ENCODE results near the gene TLK2. TPM values are rescaled to one million over a fixed set of nuclear protein-coding genes. Genes with fewer than 3 reads are reported as not detected.
"Not testable (repeated sequence)": the region's sequence is repeated elsewhere in the genome, so short reads cannot be mapped to it uniquely, and the experiment has no call there.

Gene TLK2
- total RNA-seq, 1 experiment from 2014 or later: 42.9 TPM

DNA sequence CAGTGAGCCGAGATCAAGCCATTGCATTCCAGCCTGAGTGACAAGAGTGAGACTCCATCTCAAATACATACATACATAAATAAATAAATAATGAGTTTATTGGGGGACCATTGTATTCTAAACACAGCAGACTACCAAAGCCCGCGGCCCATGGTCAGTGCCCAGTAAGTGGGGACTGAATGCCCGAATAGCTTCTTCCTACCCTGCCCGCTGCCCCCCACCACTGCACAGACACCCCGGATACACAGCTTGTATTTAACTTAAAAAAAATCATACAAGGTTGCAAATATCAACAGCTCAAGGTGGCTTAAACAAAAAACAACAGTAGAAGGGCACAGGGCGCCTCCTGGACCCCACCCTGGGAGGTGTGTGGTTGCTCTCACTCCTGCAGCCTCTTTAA is 22.6 kb upstream of the TLK2 start:
- Mint-ChIP-seq H3K4me3 (no peak overlapping the region), H3K4me1 (no peaks in the 10 kb centered on the region; the same call in 1 of the 2 replicates), H3K36me3 (peaks cover 2% of the 10 kb centered on the region; the same call in 1 of the 2 replicates), H3K9me3 (no peaks in the 10 kb centered on the region), H3K27me3 (ENCODE audit: low read depth) (no peaks in the 10 kb centered on the region), H3K27ac (no peak overlapping the region)
- ATAC-seq: no peak
- POLR2A ChIA-PET: interaction anchor here (0.6 kb wide), 1 partner anchor 90 kb away, joined by 3 read pairs; no protein-coding TSS in a partner anchor
- CTCF ChIA-PET: no interaction called here
- DNase-seq (ENCODE audit: low spot score): no peak
- TF ChIP-seq NR2C2 (CRISPR knock-in tag; IDR thresholded peaks at IDR 0.05) (no peak), JAZF1 (CRISPR knock-in tag; IDR thresholded peaks at IDR 0.05) (no peak), EMX1 (CRISPR knock-in tag; IDR thresholded peaks at IDR 0.05) (no peak), FOXP1 (CRISPR knock-in tag; IDR thresholded peaks at IDR 0.05; ENCODE audit: borderline replicate concordance) (no peak), CBFB (CRISPR knock-in tag; IDR thresholded peaks at IDR 0.05; ENCODE audit: low read depth) (no peak), NFYB (CRISPR knock-in tag; conservative IDR thresholded peaks at IDR 0.05; ENCODE audit: low read depth) (no peak), ZNF232 (CRISPR knock-in tag; IDR thresholded peaks at IDR 0.05) (no peak)
- TF ChIP-seq, protein P1, sequence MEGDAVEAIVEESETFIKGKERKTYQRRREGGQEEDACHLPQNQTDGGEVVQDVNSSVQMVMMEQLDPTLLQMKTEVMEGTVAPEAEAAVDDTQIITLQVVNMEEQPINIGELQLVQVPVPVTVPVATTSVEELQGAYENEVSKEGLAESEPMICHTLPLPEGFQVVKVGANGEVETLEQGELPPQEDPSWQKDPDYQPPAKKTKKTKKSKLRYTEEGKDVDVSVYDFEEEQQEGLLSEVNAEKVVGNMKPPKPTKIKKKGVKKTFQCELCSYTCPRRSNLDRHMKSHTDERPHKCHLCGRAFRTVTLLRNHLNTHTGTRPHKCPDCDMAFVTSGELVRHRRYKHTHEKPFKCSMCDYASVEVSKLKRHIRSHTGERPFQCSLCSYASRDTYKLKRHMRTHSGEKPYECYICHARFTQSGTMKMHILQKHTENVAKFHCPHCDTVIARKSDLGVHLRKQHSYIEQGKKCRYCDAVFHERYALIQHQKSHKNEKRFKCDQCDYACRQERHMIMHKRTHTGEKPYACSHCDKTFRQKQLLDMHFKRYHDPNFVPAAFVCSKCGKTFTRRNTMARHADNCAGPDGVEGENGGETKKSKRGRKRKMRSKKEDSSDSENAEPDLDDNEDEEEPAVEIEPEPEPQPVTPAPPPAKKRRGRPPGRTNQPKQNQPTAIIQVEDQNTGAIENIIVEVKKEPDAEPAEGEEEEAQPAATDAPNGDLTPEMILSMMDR (IDR thresholded peaks at IDR 0.05): no peak
- TF ChIP-seq, protein P2, sequence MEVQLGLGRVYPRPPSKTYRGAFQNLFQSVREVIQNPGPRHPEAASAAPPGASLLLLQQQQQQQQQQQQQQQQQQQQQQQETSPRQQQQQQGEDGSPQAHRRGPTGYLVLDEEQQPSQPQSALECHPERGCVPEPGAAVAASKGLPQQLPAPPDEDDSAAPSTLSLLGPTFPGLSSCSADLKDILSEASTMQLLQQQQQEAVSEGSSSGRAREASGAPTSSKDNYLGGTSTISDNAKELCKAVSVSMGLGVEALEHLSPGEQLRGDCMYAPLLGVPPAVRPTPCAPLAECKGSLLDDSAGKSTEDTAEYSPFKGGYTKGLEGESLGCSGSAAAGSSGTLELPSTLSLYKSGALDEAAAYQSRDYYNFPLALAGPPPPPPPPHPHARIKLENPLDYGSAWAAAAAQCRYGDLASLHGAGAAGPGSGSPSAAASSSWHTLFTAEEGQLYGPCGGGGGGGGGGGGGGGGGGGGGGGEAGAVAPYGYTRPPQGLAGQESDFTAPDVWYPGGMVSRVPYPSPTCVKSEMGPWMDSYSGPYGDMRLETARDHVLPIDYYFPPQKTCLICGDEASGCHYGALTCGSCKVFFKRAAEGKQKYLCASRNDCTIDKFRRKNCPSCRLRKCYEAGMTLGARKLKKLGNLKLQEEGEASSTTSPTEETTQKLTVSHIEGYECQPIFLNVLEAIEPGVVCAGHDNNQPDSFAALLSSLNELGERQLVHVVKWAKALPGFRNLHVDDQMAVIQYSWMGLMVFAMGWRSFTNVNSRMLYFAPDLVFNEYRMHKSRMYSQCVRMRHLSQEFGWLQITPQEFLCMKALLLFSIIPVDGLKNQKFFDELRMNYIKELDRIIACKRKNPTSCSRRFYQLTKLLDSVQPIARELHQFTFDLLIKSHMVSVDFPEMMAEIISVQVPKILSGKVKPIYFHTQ (CRISPR knock-in tag; IDR thresholded peaks at IDR 0.05): no peak
- TF ChIP-seq, protein P3, sequence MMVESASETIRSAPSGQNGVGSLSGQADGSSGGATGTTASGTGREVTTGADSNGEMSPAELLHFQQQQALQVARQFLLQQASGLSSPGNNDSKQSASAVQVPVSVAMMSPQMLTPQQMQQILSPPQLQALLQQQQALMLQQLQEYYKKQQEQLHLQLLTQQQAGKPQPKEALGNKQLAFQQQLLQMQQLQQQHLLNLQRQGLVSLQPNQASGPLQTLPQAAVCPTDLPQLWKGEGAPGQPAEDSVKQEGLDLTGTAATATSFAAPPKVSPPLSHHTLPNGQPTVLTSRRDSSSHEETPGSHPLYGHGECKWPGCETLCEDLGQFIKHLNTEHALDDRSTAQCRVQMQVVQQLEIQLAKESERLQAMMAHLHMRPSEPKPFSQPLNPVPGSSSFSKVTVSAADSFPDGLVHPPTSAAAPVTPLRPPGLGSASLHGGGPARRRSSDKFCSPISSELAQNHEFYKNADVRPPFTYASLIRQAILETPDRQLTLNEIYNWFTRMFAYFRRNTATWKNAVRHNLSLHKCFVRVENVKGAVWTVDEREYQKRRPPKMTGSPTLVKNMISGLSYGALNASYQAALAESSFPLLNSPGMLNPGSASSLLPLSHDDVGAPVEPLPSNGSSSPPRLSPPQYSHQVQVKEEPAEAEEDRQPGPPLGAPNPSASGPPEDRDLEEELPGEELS (CRISPR knock-in tag; IDR thresholded peaks at IDR 0.05): no peak

DNA sequence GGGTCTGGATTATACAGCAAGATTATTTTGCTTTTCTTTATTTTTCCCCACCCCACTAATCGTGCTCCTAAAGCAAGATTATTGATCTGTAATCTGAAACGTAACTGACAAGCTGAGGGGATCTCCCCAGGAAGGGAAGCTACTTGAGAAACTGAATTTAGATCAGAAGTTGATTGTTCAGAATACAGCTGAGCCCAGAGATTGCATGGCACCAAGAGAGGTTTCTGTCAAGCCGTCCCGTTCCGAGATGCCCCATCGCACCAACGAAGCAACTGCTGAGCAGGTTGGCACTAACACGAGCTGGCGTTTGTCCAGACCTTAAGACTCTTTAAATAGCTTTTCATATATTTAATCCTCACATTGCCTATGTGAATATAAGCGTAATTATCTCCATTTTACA is 20.1 kb upstream of the TLK2 start:
- H3K9me3 Mint-ChIP-seq; H3K4me3 Mint-ChIP-seq; ATAC-seq; DNase-seq (ENCODE audit: low spot score); H3K36me3 Mint-ChIP-seq; H3K27me3 Mint-ChIP-seq (ENCODE audit: low read depth); CTCF ChIA-PET; H3K27ac Mint-ChIP-seq; H3K4me1 Mint-ChIP-seq: not testable (repeated sequence)
- POLR2A ChIA-PET: interaction anchor here (0.6 kb wide), 1 partner anchor 269 kb away, joined by 3 read pairs; no protein-coding TSS in a partner anchor

DNA sequence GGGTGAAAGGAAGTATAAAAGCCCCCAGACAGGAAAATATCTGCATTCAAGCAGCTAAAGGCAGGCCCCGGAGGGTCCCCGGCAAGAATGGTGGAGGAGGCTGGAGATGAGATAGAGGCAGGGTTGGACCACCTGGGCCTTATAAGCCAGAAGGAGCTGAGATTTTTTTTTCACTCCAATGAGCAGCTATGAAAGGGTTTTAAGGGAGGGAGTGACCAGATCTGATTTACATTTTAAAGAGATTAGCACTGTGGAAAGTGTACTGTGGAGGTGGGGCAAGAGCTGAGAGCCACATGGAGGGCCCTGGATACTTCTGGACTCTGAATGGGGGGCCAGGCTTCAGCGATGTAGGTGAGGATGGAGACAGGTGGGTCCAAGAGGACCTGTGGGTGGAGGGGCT is 14.2 kb upstream of the TLK2 start:
- CTCF ChIA-PET, H3K27ac Mint-ChIP-seq, POLR2A ChIA-PET: not testable (repeated sequence)

DNA sequence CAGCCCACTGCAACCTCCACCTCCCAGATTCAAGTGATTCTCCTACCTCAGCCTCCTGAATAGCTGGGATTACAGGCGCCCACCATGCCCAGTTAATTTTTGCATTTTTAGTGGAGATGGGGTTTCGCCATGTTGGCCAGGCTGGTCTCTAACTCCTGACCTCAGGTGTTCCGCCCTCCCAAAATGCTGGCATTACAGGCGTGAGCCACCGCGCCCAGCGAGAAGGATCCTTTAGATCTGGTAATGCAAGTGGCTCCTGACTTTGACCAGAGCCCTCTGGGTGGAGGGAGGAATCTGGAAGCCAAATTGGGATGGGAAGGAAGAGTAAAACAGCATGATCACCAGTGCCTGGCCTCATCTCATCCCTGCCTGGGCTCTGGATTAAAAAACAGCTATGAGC is 13.4 kb upstream of the TLK2 start:
- H3K4me1 Mint-ChIP-seq; DNase-seq (ENCODE audit: low spot score); H3K4me3 Mint-ChIP-seq; H3K27ac Mint-ChIP-seq; POLR2A ChIA-PET; H3K27me3 Mint-ChIP-seq (ENCODE audit: low read depth); H3K36me3 Mint-ChIP-seq; CTCF ChIA-PET; H3K9me3 Mint-ChIP-seq; ATAC-seq: not testable (repeated sequence)

More for the DNA sequence above, 14.2 kb upstream of the TLK2 start:
- not testable (repeated sequence) for H3K27me3 Mint-ChIP-seq (ENCODE audit: low read depth); ATAC-seq; DNase-seq (ENCODE audit: low spot score); H3K36me3 Mint-ChIP-seq; H3K4me3 Mint-ChIP-seq; H3K4me1 Mint-ChIP-seq; H3K9me3 Mint-ChIP-seq
